ENCODE results near the gene FBXL16.
"Not testable (repeated sequence)": the region's sequence is repeated elsewhere in the genome, so short reads cannot be mapped to it uniquely, and the experiment has no call there.

Gene FBXL16

GRCh38 chr16:708019-708418 is 2.4 kb upstream of the FBXL16 start:
- no peak for DNase-seq

- DNase-seq = no peak
Observed at GRCh38 chr16:707062-707538, 1.5 kb upstream of the FBXL16 start.

GRCh38 chr16:706189-707061 is 824 bp upstream of the FBXL16 start:
- no peak for DNase-seq

GRCh38 chr16:704552-705380 is 835 bp downstream of the FBXL16 start:
- no peak for DNase-seq

GRCh38 chr16:704047-704446 is 1.6 kb downstream of the FBXL16 start:
- no peak for DNase-seq

- DNase-seq = no peak
Observed at GRCh38 chr16:703406-703805, 2.2 kb downstream of the FBXL16 start.

- no peak for DNase-seq
Observed at GRCh38 chr16:702341-702740, 3.3 kb downstream of the FBXL16 start.

GRCh38 chr16:700684-701584 is 4.7 kb downstream of the FBXL16 start:
- no peak for DNase-seq

- no peak for DNase-seq
Observed at GRCh38 chr16:698911-699671, 6.5 kb downstream of the FBXL16 start.

- DNase-seq = no peak
Observed at GRCh38 chr16:695355-696089, 10.1 kb downstream of the FBXL16 start.

GRCh38 chr16:694863-695354 is 10.7 kb downstream of the FBXL16 start:
- DNase-seq = no peak

- no peak for DNase-seq
Observed at GRCh38 chr16:694187-694862, 11.3 kb downstream of the FBXL16 start.

GRCh38 chr16:693766-694165 is 11.8 kb downstream of the FBXL16 start:
- DNase-seq = no peak

- no peak for DNase-seq
Observed at GRCh38 chr16:693364-693763, 12.2 kb downstream of the FBXL16 start.

- no peak for DNase-seq
Observed at GRCh38 chr16:692356-693108, 13.1 kb downstream of the FBXL16 start.

GRCh38 chr16:691242-691641 is 14.4 kb downstream of the FBXL16 start:
- DNase-seq = not testable (repeated sequence)

- no peak for DNase-seq
Observed at GRCh38 chr16:689175-689897, 16.3 kb downstream of the FBXL16 start.

GRCh38 chr16:687499-687898 is 18.1 kb downstream of the FBXL16 start:
- no peak for DNase-seq

Measured in fibroblast of upper back skin (primary cell).